HFF-Myc (cell line): Measurements from ENCODE around the gene RAB3C.

Experiments
- DNase-seq: peaks from one replicate; pipeline ENCODE4 v3.0.0-alpha.2; 2011; ENCODE audit warnings: low read depth; ENCODE audit errors: extremely low read depth
- H3K4me3 ChIP-seq: replicated peaks from 2 replicates; pipeline ENCODE4 v1.5.1; 2011; ENCODE audit warnings: low read depth, mild to moderate bottlenecking, control low read depth, low read length
- CTCF ChIP-seq: IDR thresholded peaks from 2 replicates; pipeline ENCODE4 v1.5.1; 2012; ENCODE audit warnings: mild to moderate bottlenecking, low read depth, low read length, control low read depth; ENCODE audit errors: missing control alignments

The RAB3C gene

GRCh38 chr5:58803056-58803455 is 220.2 kb downstream of the RAB3C start:
- no peak overlapping the region for H3K4me3 ChIP-seq
- TF ChIP-seq CTCF: no peak
- no peak for DNase-seq

GRCh38 chr5:58804291-58804690 is 221.4 kb downstream of the RAB3C start:
- TF ChIP-seq CTCF: no peak
- no peak for DNase-seq
- H3K4me3 ChIP-seq: no peak overlapping the region

GRCh38 chr5:58810086-58810485 is 227.2 kb downstream of the RAB3C start:
- no peak for DNase-seq
- TF ChIP-seq CTCF: no peak
- H3K4me3 ChIP-seq: no peak overlapping the region

GRCh38 chr5:58813855-58814254 is 231.0 kb downstream of the RAB3C start:
- no peak for TF ChIP-seq CTCF
- no peak for DNase-seq
- no peak overlapping the region for H3K4me3 ChIP-seq

- no peak for TF ChIP-seq CTCF
- H3K4me3 ChIP-seq: no peak overlapping the region
- no peak for DNase-seq
Observed at GRCh38 chr5:58816181-58816731, 233.4 kb downstream of the RAB3C start.

GRCh38 chr5:58818465-58818864 is 235.6 kb downstream of the RAB3C start:
- no peak for DNase-seq

More at GRCh38 chr5:58818465-58818864, 235.6 kb downstream of the RAB3C start:
- no peak overlapping the region for H3K4me3 ChIP-seq
- TF ChIP-seq CTCF: no peak
